Stimulated activated CD8-positive, alpha-beta memory T cell treated with anti-CD3 and anti-CD28 coated beads, Interleukin-12 subunit alpha, Interleukin-12 subunit beta, amount 100 ng/mL, for 24 hours (primary cell): ENCODE data around the gene CHAF1A.

Experiments
- DNase-seq: peaks from one replicate; pipeline ENCODE4 v3.0.0-alpha.2; 2020; ENCODE audit errors: extremely low read depth

The CHAF1A gene

GRCh38 chr19:4441994-4442818 is 39.8 kb downstream of the CHAF1A start:
- no peak for DNase-seq

GRCh38 chr19:4442819-4443146 is 40.3 kb downstream of the CHAF1A start:
- no peak for DNase-seq

- no peak for DNase-seq
Measured at GRCh38 chr19:4443188-4443587, 40.7 kb downstream of the CHAF1A start.

GRCh38 chr19:4443966-4444764 is 41.7 kb downstream of the CHAF1A start:
- DNase-seq = no peak

GRCh38 chr19:4444765-4445741 is 42.6 kb downstream of the CHAF1A start:
- DNase-seq = no peak

GRCh38 chr19:4445963-4446703 is 43.7 kb downstream of the CHAF1A start:
- no peak for DNase-seq

GRCh38 chr19:4446704-4447200 is 44.3 kb downstream of the CHAF1A start:
- no peak for DNase-seq

GRCh38 chr19:4447327-4448146 is 45.1 kb downstream of the CHAF1A start:
- DNase-seq = no peak

- no peak for DNase-seq
Measured at GRCh38 chr19:4448147-4448985, 45.9 kb downstream of the CHAF1A start.

- DNase-seq = no peak
Measured at GRCh38 chr19:4449022-4449638, 46.7 kb downstream of the CHAF1A start.

- DNase-seq = no peak
Measured at GRCh38 chr19:4449639-4450028, 47.2 kb downstream of the CHAF1A start.

GRCh38 chr19:4452230-4452990 is 50.0 kb downstream of the CHAF1A start:
- no peak for DNase-seq

GRCh38 chr19:4453232-4454179 is 51.1 kb downstream of the CHAF1A start:
- DNase-seq = no peak

- no peak for DNase-seq
Measured at GRCh38 chr19:4454747-4455718, 52.6 kb downstream of the CHAF1A start.

- no peak for DNase-seq
Measured at GRCh38 chr19:4455719-4456475, 53.5 kb downstream of the CHAF1A start.
